ENCODE data around the gene CCT8L2. TPM values are rescaled to one million over a fixed set of nuclear protein-coding genes. Genes with fewer than 3 reads are reported as not detected.
"Not testable (repeated sequence)": the region's sequence is repeated elsewhere in the genome, so short reads cannot be mapped to it uniquely, and the experiment has no call there.

The CCT8L2 gene
- total and polyA plus RNA-seq, 2 of the 8 experiments (the other 6 are each of a cell fraction or from before 2014, with no cell fraction given), result not detected

GRCh38 chr22:16616390-16616938 is 23.9 kb upstream of the CCT8L2 start:
- CTCF ChIA-PET (ENCODE audit: partially characterized antibody); H2BK15ac ChIP-seq (ENCODE audit: low read length); H3K79me2 ChIP-seq (ENCODE audit: control insufficient read depth in 1 of 2, insufficient read depth in 2 of 2, low read length in 2 of 2); H2BK12ac ChIP-seq (ENCODE audit: low read depth, low read length); H4K8ac ChIP-seq (ENCODE audit: extremely low read depth, insufficient read depth, low read length); H2AFZ ChIP-seq (ENCODE audit: low read length); H2BK5ac ChIP-seq (ENCODE audit: low read depth, low read length); H2BK120ac ChIP-seq (replicated peaks; ENCODE audit: low read depth, low read length); H3K14ac ChIP-seq (ENCODE audit: insufficient read length); H3K4me1 ChIP-seq (replicated peaks in 1 of 4; ENCODE audit: control insufficient read depth in 3 of 4, insufficient read depth in 4 of 4, low read length in 3 of 4); H3K36me3 ChIP-seq (ENCODE audit: control insufficient read depth in 2 of 4, insufficient read depth in 4 of 4, low read length in 3 of 4); H3K27me3 ChIP-seq (replicated peaks in 1 of 4; ENCODE audit: control insufficient read depth in 3 of 4, extremely low read depth in 1 of 4, insufficient read depth in 3 of 4, low read length in 3 of 4); H3K27ac ChIP-seq (ENCODE audit: low read depth, low read length); H2AK5ac ChIP-seq (ENCODE audit: low read depth, low read length); H2BK20ac ChIP-seq (ENCODE audit: low read length); H3K4ac ChIP-seq (replicated peaks; ENCODE audit: insufficient read length, low read depth, low read length); H3K18ac ChIP-seq (ENCODE audit: extremely low read depth, low read length); H3K4me2 ChIP-seq (ENCODE audit: insufficient read depth in 1 of 2, low read depth in 2 of 2, low read length in 2 of 2); H3K79me1 ChIP-seq (ENCODE audit: low read depth, low read length); H3K23me2 ChIP-seq (ENCODE audit: low read depth, low read length); H4K91ac ChIP-seq (replicated peaks; ENCODE audit: insufficient read length, low read length); H4K20me1 ChIP-seq (replicated peaks in 1 of 2; ENCODE audit: control insufficient read depth in 1 of 2, insufficient read depth in 2 of 2, low read length in 2 of 2); POLR2A ChIA-PET (ENCODE audit: partially characterized antibody); H3K9ac ChIP-seq (replicated peaks in 1 of 4; ENCODE audit: extremely low read depth in 1 of 4, low read depth in 3 of 4, low read length in 3 of 4); H3K4me3 ChIP-seq (ENCODE audit: extremely low read depth in 1 of 4, insufficient read depth in 2 of 4, low read depth in 3 of 4, low read length in 4 of 4); DNase-seq (ENCODE audit: low read depth in 1 of 2, low spot score in 2 of 2); H3K23ac ChIP-seq (ENCODE audit: insufficient read length); H4K5ac ChIP-seq (ENCODE audit: insufficient read length, low read depth, low read length); H3K56ac ChIP-seq (replicated peaks; ENCODE audit: insufficient read length, low read depth, low read length); FAIRE-seq: not testable (repeated sequence)
- 75% methylated on average over 3 of the region's 3 CpGs; no CpG with 5 or more reads in 1 of the 2 experiments for whole genome bisulfite sequencing, 2 experiments (ENCODE audit: extremely low coverage in 1 of 2, insufficient coverage in 1 of 2, insufficient read length in 1 of 2, insufficient replicate concordance in 2 of 2, low coverage in 1 of 2, low lambda C conversion rate in 2 of 2, missing lambda C conversion rate in 1 of 2)
- H3K9me3 ChIP-seq (ENCODE audit: insufficient read depth in 2 of 2, low read depth in 1 of 2, low read length in 1 of 2), result peaks cover 4 to 25% of the 10 kb centered on the region in 2 experiments; a peak in 2 of 4 replicates

GRCh38 chr22:16615606-16616245 is 23.1 kb upstream of the CCT8L2 start:
- H3K18ac ChIP-seq (ENCODE audit: extremely low read depth, low read length); POLR2A ChIA-PET (ENCODE audit: partially characterized antibody): not testable (repeated sequence)

More at GRCh38 chr22:16615606-16616245, 23.1 kb upstream of the CCT8L2 start:
- H4K8ac ChIP-seq (ENCODE audit: extremely low read depth, insufficient read depth, low read length); H2AK5ac ChIP-seq (ENCODE audit: low read depth, low read length); H2BK5ac ChIP-seq (ENCODE audit: low read depth, low read length); H2AFZ ChIP-seq (ENCODE audit: low read length); H4K91ac ChIP-seq (replicated peaks; ENCODE audit: insufficient read length, low read length); H3K4ac ChIP-seq (replicated peaks; ENCODE audit: insufficient read length, low read depth, low read length); H2BK12ac ChIP-seq (ENCODE audit: low read depth, low read length); H3K23me2 ChIP-seq (ENCODE audit: low read depth, low read length); H3K4me1 ChIP-seq (replicated peaks in 1 of 4; ENCODE audit: control insufficient read depth in 3 of 4, insufficient read depth in 4 of 4, low read length in 3 of 4); H3K23ac ChIP-seq (ENCODE audit: insufficient read length); H4K20me1 ChIP-seq (replicated peaks in 1 of 2; ENCODE audit: control insufficient read depth in 1 of 2, insufficient read depth in 2 of 2, low read length in 2 of 2); DNase-seq (ENCODE audit: low read depth in 1 of 2, low spot score in 2 of 2); H3K4me2 ChIP-seq (ENCODE audit: insufficient read depth in 1 of 2, low read depth in 2 of 2, low read length in 2 of 2); H3K9ac ChIP-seq (replicated peaks in 1 of 4; ENCODE audit: extremely low read depth in 1 of 4, low read depth in 3 of 4, low read length in 3 of 4); H3K79me2 ChIP-seq (ENCODE audit: control insufficient read depth in 1 of 2, insufficient read depth in 2 of 2, low read length in 2 of 2); H3K14ac ChIP-seq (ENCODE audit: insufficient read length); H3K27ac ChIP-seq (ENCODE audit: low read depth, low read length); H3K36me3 ChIP-seq (ENCODE audit: control insufficient read depth in 2 of 4, insufficient read depth in 4 of 4, low read length in 3 of 4); CTCF ChIA-PET (ENCODE audit: partially characterized antibody); H2BK15ac ChIP-seq (ENCODE audit: low read length); H4K5ac ChIP-seq (ENCODE audit: insufficient read length, low read depth, low read length); H3K56ac ChIP-seq (replicated peaks; ENCODE audit: insufficient read length, low read depth, low read length); H2BK20ac ChIP-seq (ENCODE audit: low read length); H3K79me1 ChIP-seq (ENCODE audit: low read depth, low read length); H3K4me3 ChIP-seq (ENCODE audit: extremely low read depth in 1 of 4, insufficient read depth in 2 of 4, low read depth in 3 of 4, low read length in 4 of 4); FAIRE-seq; H3K27me3 ChIP-seq (replicated peaks in 1 of 4; ENCODE audit: control insufficient read depth in 3 of 4, extremely low read depth in 1 of 4, insufficient read depth in 3 of 4, low read length in 3 of 4); H2BK120ac ChIP-seq (replicated peaks; ENCODE audit: low read depth, low read length): not testable (repeated sequence)
- H3K9me3 ChIP-seq (ENCODE audit: insufficient read depth in 2 of 2, low read depth in 1 of 2, low read length in 1 of 2), result peaks cover 4 to 26% of the 10 kb centered on the region in 2 experiments; a peak in 2 of 4 replicates
- WGBS, 2 experiments (ENCODE audit: extremely low coverage in 1 of 2, insufficient coverage in 1 of 2, insufficient read length in 1 of 2, insufficient replicate concordance in 2 of 2, low coverage in 1 of 2, low lambda C conversion rate in 2 of 2, missing lambda C conversion rate in 1 of 2), result 54% methylated on average over 5 of the region's 5 CpGs; no CpG with 5 or more reads in 1 of the 2 experiments

Measured in H1 (cell line).